ENCODE data around the gene PTX4. TPM values are rescaled to one million over a fixed set of nuclear protein-coding genes. Genes with fewer than 3 reads are reported as not detected.

The PTX4 gene
- total RNA-seq, 1 donor from 2014 or later, result under 0.01 TPM

- DNase-seq (ENCODE audit: low read depth) (no peak), FAIRE-seq (no peak)
- Histone ChIP-seq H3K4me3 (ENCODE audit: low read depth, low read length) (peak overlapping the region; percentile 63), H3K27me3 (ENCODE audit: control insufficient read depth, insufficient read depth, low read length) (no peaks in the 10 kb centered on the region), H3K36me3 (ENCODE audit: control insufficient read depth, insufficient read depth, low read length) (no peaks in the 10 kb centered on the region)
- no peak for TF ChIP-seq CTCF (IDR thresholded peaks at IDR 0.05; ENCODE audit: insufficient read depth, low read length, severe bottlenecking)
These were observed 13.1 kb downstream of the PTX4 start for GRCh38 chr16:1475552-1476114.

GRCh38 chr16:1474796-1475551 is 13.8 kb downstream of the PTX4 start, which contains the start of gene CLCN7:
CLCN7 (minus strand) TSS chr16:1475028; CDS start chr16:1474974, 54 bp downstream.
- DNase-seq (ENCODE audit: low read depth), result peak; percentile 49
- Histone ChIP-seq H3K4me3 (ENCODE audit: low read depth, low read length) (peak within 1 kb of the TSS; percentile 63), H3K36me3 (ENCODE audit: control insufficient read depth, insufficient read depth, low read length) (no peaks in the 10 kb centered on the region), H3K27me3 (ENCODE audit: control insufficient read depth, insufficient read depth, low read length) (no peaks in the 10 kb centered on the region)
- FAIRE-seq, result no peak
- TF ChIP-seq CTCF (IDR thresholded peaks at IDR 0.05; ENCODE audit: insufficient read depth, low read length, severe bottlenecking), result no peak

- DNase-seq (ENCODE audit: low read depth), result no peak
- FAIRE-seq, result no peak
- Histone ChIP-seq H3K36me3 (ENCODE audit: control insufficient read depth, insufficient read depth, low read length) (no peaks in the 10 kb centered on the region), H3K4me3 (ENCODE audit: low read depth, low read length) (peak overlapping the region; percentile 63), H3K27me3 (ENCODE audit: control insufficient read depth, insufficient read depth, low read length) (no peaks in the 10 kb centered on the region)
- TF ChIP-seq CTCF (IDR thresholded peaks at IDR 0.05; ENCODE audit: insufficient read depth, low read length, severe bottlenecking), result no peak
These were observed 14.5 kb downstream of the PTX4 start for GRCh38 chr16:1474082-1474795.

- Histone ChIP-seq H3K27me3 (ENCODE audit: control insufficient read depth, insufficient read depth, low read length) (no peaks in the 10 kb centered on the region), H3K4me3 (ENCODE audit: low read depth, low read length) (no peak overlapping the region), H3K36me3 (ENCODE audit: control insufficient read depth, insufficient read depth, low read length) (no peaks in the 10 kb centered on the region)
- TF ChIP-seq CTCF (IDR thresholded peaks at IDR 0.05; ENCODE audit: insufficient read depth, low read length, severe bottlenecking), result no peak
- FAIRE-seq (no peak), DNase-seq (ENCODE audit: low read depth) (no peak)
These were observed 15.8 kb downstream of the PTX4 start for GRCh38 chr16:1472974-1473373.

GRCh38 chr16:1471569-1472194 is 17.1 kb downstream of the PTX4 start:
- H3K27me3 ChIP-seq (ENCODE audit: control insufficient read depth, insufficient read depth, low read length), result no peaks in the 10 kb centered on the region
- no peak overlapping the region for H3K4me3 ChIP-seq (ENCODE audit: low read depth, low read length)
- DNase-seq (ENCODE audit: low read depth) (no peak), FAIRE-seq (no peak)
- no peak for TF ChIP-seq CTCF (IDR thresholded peaks at IDR 0.05; ENCODE audit: insufficient read depth, low read length, severe bottlenecking)
- H3K36me3 ChIP-seq (ENCODE audit: control insufficient read depth, insufficient read depth, low read length), result no peaks in the 10 kb centered on the region
